HG03103 (cell line): ENCODE data around the gene NELFB.

ENCODE experiments used
- ATAC-seq: cut with Tn5 transposase; IDR thresholded peaks from one replicate; pipeline ENCODE4 v1.9.1; 2021; ENCODE audit warnings: low read depth; ENCODE audit not compliant: unreplicated experiment

The NELFB gene

GRCh38 chr9:137266585-137267453 lies 11.7 kb downstream of the NELFB start:
- no peak for ATAC-seq

- no peak for ATAC-seq
Observed at GRCh38 chr9:137267933-137268355, 12.8 kb downstream of the NELFB start.

- no peak for ATAC-seq
Observed at GRCh38 chr9:137268538-137269201, 13.5 kb downstream of the NELFB start.

- ATAC-seq, result no peak
Observed at GRCh38 chr9:137269231-137269772, 14.2 kb downstream of the NELFB start.

- ATAC-seq, result no peak
Observed at GRCh38 chr9:137270929-137271695, 16.0 kb downstream of the NELFB start.

GRCh38 chr9:137271696-137272076 lies 16.6 kb downstream of the NELFB start:
- no peak for ATAC-seq

GRCh38 chr9:137272241-137273094 lies 17.3 kb downstream of the NELFB start:
- ATAC-seq, result no peak

GRCh38 chr9:137273095-137273490 lies 18.0 kb downstream of the NELFB start:
- no peak for ATAC-seq

GRCh38 chr9:137273611-137274320 lies 18.6 kb downstream of the NELFB start:
- no peak for ATAC-seq

GRCh38 chr9:137275203-137275587 lies 20.1 kb downstream of the NELFB start:
- no peak for ATAC-seq

- ATAC-seq, result no peak
Observed at GRCh38 chr9:137275588-137276472, 20.7 kb downstream of the NELFB start.

GRCh38 chr9:137276473-137277328 lies 21.6 kb downstream of the NELFB start:
- no peak for ATAC-seq

- ATAC-seq, result peak; percentile 50
Observed at GRCh38 chr9:137277329-137278041, 22.4 kb downstream of the NELFB start, which contains the start of gene TOR4A. Gene TOR4A (plus strand): TSS chr9:137277726. CDS start chr9:137278690, 964 bp downstream.

GRCh38 chr9:137278061-137278701 lies 23.1 kb downstream of the NELFB start:
- no peak for ATAC-seq

- ATAC-seq, result no peak
Observed at GRCh38 chr9:137278721-137279711, 23.9 kb downstream of the NELFB start.
